ENCODE results near the gene PLEKHG2. TPM values are rescaled to one million over a fixed set of nuclear protein-coding genes. Genes with fewer than 3 reads are reported as not detected.
A peak's percentile ranks its signal among the peaks of the same experiment; 100 is the strongest.

Gene PLEKHG2
- total RNA-seq, 1 donor: 21.4 TPM

DNA sequence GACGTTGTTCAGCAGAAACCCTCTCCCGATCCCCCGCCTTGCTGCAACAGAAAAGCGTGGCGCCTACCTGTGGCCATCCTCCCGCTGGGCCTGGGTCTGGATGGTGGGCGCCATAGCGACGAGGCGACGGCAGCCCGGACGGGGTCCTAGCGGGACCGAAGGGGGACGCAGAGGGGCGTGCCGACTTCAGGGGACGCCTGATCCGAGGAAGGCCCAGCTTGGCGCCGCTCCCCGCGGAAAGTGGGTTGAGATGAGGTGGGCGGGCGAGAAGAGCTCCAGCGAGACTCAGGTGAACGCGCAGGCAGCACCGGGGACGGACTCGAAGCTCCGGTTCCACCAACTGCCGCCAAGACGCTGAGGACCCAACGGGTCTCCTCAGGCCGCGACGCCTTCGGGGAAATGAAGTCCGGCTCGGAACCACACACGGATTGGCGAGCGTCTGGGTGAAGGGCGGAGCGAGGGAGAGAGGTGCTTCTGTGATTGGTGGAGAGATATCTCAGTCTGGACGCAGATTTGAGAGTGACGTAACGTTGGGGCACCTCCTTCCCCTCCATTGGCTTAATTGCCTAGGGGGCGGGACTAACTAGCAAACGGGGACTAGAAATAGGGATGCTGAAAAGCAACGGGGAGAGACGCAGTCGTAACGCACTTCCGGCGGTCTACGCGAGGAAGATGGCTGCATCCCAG, 21.6 kb upstream of the PLEKHG2 start, which contains the start of the genes MED29 and PAF1:
TSS of gene MED29 (plus strand) at position 628 of the 687 bp plus-strand sequence. CDS start at position 673, 45 bp downstream.
TSS of gene PAF1 (minus strand) at position 356 of the 687 bp plus-strand sequence. CDS start at position 114, 242 bp downstream.
- H3K36me3 ChIP-seq (ENCODE audit: insufficient read depth, low read length): peaks cover 51% of the 10 kb centered on the region
- TF ChIP-seq, protein P1, sequence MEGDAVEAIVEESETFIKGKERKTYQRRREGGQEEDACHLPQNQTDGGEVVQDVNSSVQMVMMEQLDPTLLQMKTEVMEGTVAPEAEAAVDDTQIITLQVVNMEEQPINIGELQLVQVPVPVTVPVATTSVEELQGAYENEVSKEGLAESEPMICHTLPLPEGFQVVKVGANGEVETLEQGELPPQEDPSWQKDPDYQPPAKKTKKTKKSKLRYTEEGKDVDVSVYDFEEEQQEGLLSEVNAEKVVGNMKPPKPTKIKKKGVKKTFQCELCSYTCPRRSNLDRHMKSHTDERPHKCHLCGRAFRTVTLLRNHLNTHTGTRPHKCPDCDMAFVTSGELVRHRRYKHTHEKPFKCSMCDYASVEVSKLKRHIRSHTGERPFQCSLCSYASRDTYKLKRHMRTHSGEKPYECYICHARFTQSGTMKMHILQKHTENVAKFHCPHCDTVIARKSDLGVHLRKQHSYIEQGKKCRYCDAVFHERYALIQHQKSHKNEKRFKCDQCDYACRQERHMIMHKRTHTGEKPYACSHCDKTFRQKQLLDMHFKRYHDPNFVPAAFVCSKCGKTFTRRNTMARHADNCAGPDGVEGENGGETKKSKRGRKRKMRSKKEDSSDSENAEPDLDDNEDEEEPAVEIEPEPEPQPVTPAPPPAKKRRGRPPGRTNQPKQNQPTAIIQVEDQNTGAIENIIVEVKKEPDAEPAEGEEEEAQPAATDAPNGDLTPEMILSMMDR (IDR thresholded peaks at IDR 0.05; ENCODE audit: extremely low read depth, low read depth, low read length): no peak

GRCh38 chr19:39397360-39398296, 14.8 kb upstream of the PLEKHG2 start:
- H3K4me1 ChIP-seq (ENCODE audit: insufficient read depth, low read length): peaks cover 30% of the 10 kb centered on the region
- no peaks in the 10 kb centered on the region for H3K9me3 ChIP-seq (ENCODE audit: low read depth, low read length)
- peak overlapping the region; percentile 94 for H3K27ac ChIP-seq (ENCODE audit: low read depth, low read length)
- H3K36me3 ChIP-seq (ENCODE audit: insufficient read depth, low read length): peaks cover 21% of the 10 kb centered on the region
- H3K4me2 ChIP-seq (ENCODE audit: insufficient read depth, low read length): peak overlapping the region; percentile 30
- no peaks in the 10 kb centered on the region for H4K20me1 ChIP-seq (ENCODE audit: insufficient read depth, low read length)
- TF ChIP-seq, protein P1 (IDR thresholded peaks at IDR 0.05; ENCODE audit: extremely low read depth, low read depth, low read length): peak; percentile 93
- H3K4me3 ChIP-seq (ENCODE audit: insufficient read depth, low read length): no peak overlapping the region
- peak; percentile 99 for DNase-seq (ENCODE audit: insufficient read length, low spot score, missing footprints)
- H2AFZ ChIP-seq (ENCODE audit: low read length): peak overlapping the region; percentile 33
- H3K79me2 ChIP-seq (ENCODE audit: insufficient read depth, low read length): peaks cover 13% of the 10 kb centered on the region
- H3K27me3 ChIP-seq (ENCODE audit: insufficient read depth, low read length): no peaks in the 10 kb centered on the region

More for the DNA sequence above, 21.6 kb upstream of the PLEKHG2 start, which contains the start of the genes MED29 and PAF1:
- H3K9me3 ChIP-seq (ENCODE audit: low read depth, low read length): no peaks in the 10 kb centered on the region
- peaks cover 38% of the 10 kb centered on the region for H3K79me2 ChIP-seq (ENCODE audit: insufficient read depth, low read length)
- H3K4me1 ChIP-seq (ENCODE audit: insufficient read depth, low read length): peaks cover 17% of the 10 kb centered on the region
- no peaks in the 10 kb centered on the region for H3K27me3 ChIP-seq (ENCODE audit: insufficient read depth, low read length)
- peak within 1 kb of the TSS; percentile 82 for H2AFZ ChIP-seq (ENCODE audit: low read length)
- peak within 1 kb of the TSS; percentile 82 for H3K4me3 ChIP-seq (ENCODE audit: insufficient read depth, low read length)
- H4K20me1 ChIP-seq (ENCODE audit: insufficient read depth, low read length): no peaks in the 10 kb centered on the region
- peak within 1 kb of the TSS; percentile 97 for H3K27ac ChIP-seq (ENCODE audit: low read depth, low read length)
- H3K4me2 ChIP-seq (ENCODE audit: insufficient read depth, low read length): peak within 1 kb of the TSS; percentile 88
- peak; percentile 100 for DNase-seq (ENCODE audit: insufficient read length, low spot score, missing footprints)

DNA sequence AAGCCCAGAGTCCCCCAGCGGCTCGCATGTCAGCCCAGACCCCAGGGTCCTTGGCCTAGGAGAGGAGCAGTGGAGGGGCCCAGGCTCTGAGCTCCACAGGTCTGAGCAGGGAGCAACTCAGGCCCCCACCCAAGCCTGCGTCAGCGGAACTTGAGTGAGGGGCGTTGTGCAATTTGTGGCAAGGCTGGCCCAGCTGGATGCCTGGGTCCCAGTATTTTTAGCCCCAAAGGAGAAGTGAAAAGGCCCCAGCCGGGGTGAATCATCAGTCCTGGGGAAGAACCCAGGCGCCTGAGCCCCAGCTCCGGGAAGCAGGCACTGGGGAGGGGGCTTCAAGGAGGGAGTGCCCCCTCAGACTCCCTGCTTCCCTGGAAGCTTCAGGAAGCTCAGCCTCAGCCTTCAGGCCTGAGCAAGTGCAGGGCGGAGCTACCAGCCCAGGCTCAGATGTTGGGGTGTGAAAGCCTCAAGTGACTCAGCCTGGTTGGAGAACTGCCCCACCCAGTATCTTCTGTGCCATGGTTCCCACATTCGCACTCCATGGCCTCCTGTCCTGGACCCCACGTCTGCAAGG, 14.1 kb upstream of the PLEKHG2 start:
- no peak overlapping the region for H2AFZ ChIP-seq (ENCODE audit: low read length)
- H3K27me3 ChIP-seq (ENCODE audit: insufficient read depth, low read length): no peaks in the 10 kb centered on the region
- no peaks in the 10 kb centered on the region for H4K20me1 ChIP-seq (ENCODE audit: insufficient read depth, low read length)
- TF ChIP-seq, protein P1 (IDR thresholded peaks at IDR 0.05; ENCODE audit: extremely low read depth, low read depth, low read length): no peak
- peaks cover 20% of the 10 kb centered on the region for H3K36me3 ChIP-seq (ENCODE audit: insufficient read depth, low read length)
- no peaks in the 10 kb centered on the region for H3K9me3 ChIP-seq (ENCODE audit: low read depth, low read length)
- no peak overlapping the region for H3K4me3 ChIP-seq (ENCODE audit: insufficient read depth, low read length)
- H3K79me2 ChIP-seq (ENCODE audit: insufficient read depth, low read length): peaks cover 10% of the 10 kb centered on the region
- peaks cover 36% of the 10 kb centered on the region for H3K4me1 ChIP-seq (ENCODE audit: insufficient read depth, low read length)
- peak; percentile 91 for DNase-seq (ENCODE audit: insufficient read length, low spot score, missing footprints)
- H3K27ac ChIP-seq (ENCODE audit: low read depth, low read length): peak overlapping the region; percentile 94
- H3K4me2 ChIP-seq (ENCODE audit: insufficient read depth, low read length): peak overlapping the region; percentile 30

Measured in osteoblast (primary cell).